K562 (cell line): ENCODE data around the gene SIGLEC5. TPM values are rescaled to one million over a fixed set of nuclear protein-coding genes. Genes with fewer than 3 reads are reported as not detected.

Experiments
- CEBPZ ChIP-seq: fragments of 150-350 bp; IDR thresholded peaks from 2 replicates; pipeline ENCODE4 v1.6.1; 2014; ENCODE audit warnings: low read depth, mild to moderate bottlenecking, low read length, borderline replicate concordance
- CHD2 ChIP-seq: IDR thresholded peaks from 2 replicates; pipeline ENCODE4 v1.6.1; 2011; ENCODE audit warnings: low read depth, low read length
- CREB3L1 ChIP-seq: fragments of 450-650 bp; IDR thresholded peaks from 2 replicates; pipeline ENCODE4 v1.6.1; 2014; ENCODE audit warnings: low read depth, mild to moderate bottlenecking, moderate library complexity, borderline replicate concordance
- MGA ChIP-seq: fragments of 450-650 bp; IDR thresholded peaks from 2 replicates; pipeline ENCODE4 v1.6.1; 2016; ENCODE audit warnings: mild to moderate bottlenecking, moderate library complexity
- MIER1 ChIP-seq: fragments of 450-650 bp; IDR thresholded peaks from 2 replicates; pipeline ENCODE4 v1.6.1; 2016; ENCODE audit warnings: antibody characterized with exemption, mild to moderate bottlenecking, low read depth
- NFE2 ChIP-seq: IDR thresholded peaks from 2 replicates; pipeline ENCODE4 v1.6.1; 2014; ENCODE audit warnings: antibody characterized with exemption, low read depth
- NRF1 ChIP-seq, 2 experiments: fragments of 450-650 bp; IDR thresholded peaks in 1 of 2; conservative IDR thresholded peaks in 1 of 2; 2 replicates each; pipeline ENCODE4 v1.6.1; 2014; ENCODE audit warnings: mild to moderate bottlenecking in 2 of 2
- ZSCAN29 ChIP-seq: fragments of 450-650 bp; IDR thresholded peaks from 2 replicates; pipeline ENCODE4 v1.6.1; 2017
- polyA plus RNA-seq, 8 experiments: library from polyadenylated mRNA; depleted of rRNA in 4 of 8; stranded (reverse) in 5 of 8; unstranded in 3 of 8; fragments of >200 nt; fragmentation: Nextera tagmentation in 2 of 8; fragmentation: Illumina TruSeq in 1 of 8; extraction: Ambion mirVana in 2 of 8; extraction: Trizol in 1 of 8; gene quantifications; 2 replicates each; pipeline versions ENCODE4 v1.2.1 to v1.2.3, GENCODE V29; 2011 to 2014; ENCODE audit warnings: inconsistent platforms in 1 of 8, missing spikeins in 1 of 8
- total RNA-seq, 7 experiments: library from RNA; depleted of rRNA in 6 of 7; stranded (reverse); fragments of >200 nt in 6 of 7; fragmentation: Illumina TruSeq in 2 of 7; extraction: Trizol in 2 of 7; gene quantifications; 2 replicates each; pipeline versions ENCODE4 v1.2.1 to v1.2.3, GENCODE V29; 2011 to 2021; ENCODE audit warnings: low replicate concordance in 1 of 7
- TF ChIP-seq, protein P1 (sequence below): fragments of 250-450 bp; sonication (Bioruptor Pico); IDR thresholded peaks from 2 replicates; pipeline ENCODE4 v1.5.0; 2022; ENCODE audit warnings: mild to moderate bottlenecking

Gene SIGLEC5
- total and polyA plus RNA-seq, 9 of the 15 experiments (the other 6 are each of a cell fraction or from before 2014, with no cell fraction given): 0.14 TPM; not detected in 8

DNA sequence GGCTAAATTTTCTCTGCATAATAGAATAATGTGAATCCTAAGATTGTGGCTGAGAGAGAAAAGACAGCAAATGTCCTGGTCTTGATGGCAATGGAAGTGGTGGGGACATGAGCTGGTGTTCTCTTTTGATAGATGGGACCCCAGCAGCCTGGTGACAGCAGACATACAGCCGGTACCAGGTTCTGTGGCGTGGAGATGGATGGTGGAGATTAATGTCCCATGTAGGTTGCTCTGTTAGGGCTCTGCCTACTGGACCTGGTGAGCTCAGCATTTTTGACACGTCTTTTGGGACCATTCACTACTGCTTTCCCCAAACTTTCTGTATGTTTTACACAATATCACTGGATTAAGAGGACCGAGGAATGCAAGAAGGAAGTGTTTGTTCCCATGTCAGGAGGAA is 24.6 kb upstream of the SIGLEC5 start (continued):
- TF ChIP-seq MGA (no peak), ZSCAN29 (no peak), NFE2 (peak; percentile 63), CEBPZ (no peak), MIER1 (no peak), CREB3L1 (no peak), NRF1 (conservative IDR thresholded peaks at IDR 0.05 in 1 of 2, IDR thresholded peaks at IDR 0.05 in 1 of 2) (no peak), CHD2 (no peak)
- TF ChIP-seq, protein P1, sequence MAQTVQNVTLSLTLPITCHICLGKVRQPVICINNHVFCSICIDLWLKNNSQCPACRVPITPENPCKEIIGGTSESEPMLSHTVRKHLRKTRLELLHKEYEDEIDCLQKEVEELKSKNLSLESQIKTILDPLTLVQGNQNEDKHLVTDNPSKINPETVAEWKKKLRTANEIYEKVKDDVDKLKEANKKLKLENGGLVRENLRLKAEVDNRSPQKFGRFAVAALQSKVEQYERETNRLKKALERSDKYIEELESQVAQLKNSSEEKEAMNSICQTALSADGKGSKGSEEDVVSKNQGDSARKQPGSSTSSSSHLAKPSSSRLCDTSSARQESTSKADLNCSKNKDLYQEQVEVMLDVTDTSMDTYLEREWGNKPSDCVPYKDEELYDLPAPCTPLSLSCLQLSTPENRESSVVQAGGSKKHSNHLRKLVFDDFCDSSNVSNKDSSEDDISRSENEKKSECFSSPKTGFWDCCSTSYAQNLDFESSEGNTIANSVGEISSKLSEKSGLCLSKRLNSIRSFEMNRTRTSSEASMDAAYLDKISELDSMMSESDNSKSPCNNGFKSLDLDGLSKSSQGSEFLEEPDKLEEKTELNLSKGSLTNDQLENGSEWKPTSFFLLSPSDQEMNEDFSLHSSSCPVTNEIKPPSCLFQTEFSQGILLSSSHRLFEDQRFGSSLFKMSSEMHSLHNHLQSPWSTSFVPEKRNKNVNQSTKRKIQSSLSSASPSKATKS (CRISPR knock-in tag): no peak
